SH-SY5Y (cell line): ENCODE results near the gene FAM83B.

Source experiments
- GATA2 ChIP-seq: IDR thresholded peaks from 2 replicates; pipeline ENCODE4 v1.6.1; 2011; ENCODE audit warnings: mild to moderate bottlenecking, low read depth, low read length
- GATA3 ChIP-seq: IDR thresholded peaks from 2 replicates; pipeline ENCODE4 v1.6.1; 2011; ENCODE audit warnings: low read depth, mild to moderate bottlenecking, low read length, moderate library complexity

GRCh38 chr6:54835176-54835575 lies 11.4 kb upstream of the FAM83B start:
- TF ChIP-seq GATA3 (no peak), GATA2 (no peak)
